HepG2 (cell line): ENCODE measurements around the gene GRK5. TPM values are rescaled to one million over a fixed set of nuclear protein-coding genes. Genes with fewer than 3 reads are reported as not detected.

Experiments used
- ATAC-seq: fragments of 200-7000 bp; cut with Tn5 transposase; 3 replicates; pipeline ENCODE4 v1.9.1; 2020; ENCODE audit warnings: mild to moderate bottlenecking, moderate library complexity
- BruUV-seq: library from RNA; stranded (reverse); fragments of 400-500 nt; replicated peaks from 2 replicates; lab custom pipeline; 2021; lab: Mats Ljungman, UMichigan
- CTCF ChIA-PET: fragments of 300-600 bp; formaldehyde crosslinking; extraction: SDS; loops from one replicate; lab custom pipeline; 2021; ENCODE audit warnings: low total read pairs, inconsistent platforms, low intra/inter-chr PET ratio; lab: Yijun Ruan, JAX
- POLR2A ChIA-PET: fragments of 350-600 bp; sonication (Branson Sonifier 250); formaldehyde crosslinking; loops from one replicate; lab custom pipeline; 2020; ENCODE audit warnings: antibody characterized with exemption, inconsistent platforms; lab: Yijun Ruan, JAX
- DNase-seq: peaks from one replicate; pipeline ENCODE4 v3.0.0-alpha.2; 2015; ENCODE audit warnings: low spot score
- FAIRE-seq: peaks from 3 replicates; lab custom pipeline; 2011; peaks lifted over from hg19 to GRCh38; lab: Jason Lieb, UNC
- H2AFZ ChIP-seq: one replicate; pipeline ENCODE4 v1.6.1; 2011; ENCODE audit warnings: low read length, inconsistent platforms
- H3K27ac ChIP-seq: fragments of 300-600 bp; 3 replicates; pipeline ENCODE4 v1.8.0; 2011; ENCODE audit warnings: mixed run types, mild to moderate bottlenecking, mixed read lengths, low read length, inconsistent platforms; ENCODE audit not compliant: insufficient read depth; ENCODE audit errors: extremely low read length
- H3K27me3 ChIP-seq, 2 experiments: fragments of 200-600 bp in 1 of 2; 2 replicates in 1 of 2; 3 replicates in 1 of 2; pipeline versions ENCODE4 v1.6.0 to v1.8.0; 2011; ENCODE audit warnings: low read length in 2 of 2, mild to moderate bottlenecking in 2 of 2, moderate library complexity in 2 of 2, inconsistent platforms in 1 of 2; ENCODE audit not compliant: insufficient read depth in 2 of 2, control insufficient read depth in 1 of 2
- H3K36me3 ChIP-seq, 2 experiments: fragments of 200-600 bp in 1 of 2; replicated peaks in 1 of 2; 2 replicates in 1 of 2; 3 replicates in 1 of 2; pipeline versions ENCODE4 v1.5.1 to v1.8.0; 2011; ENCODE audit warnings: low read length in 2 of 2, inconsistent platforms in 1 of 2; ENCODE audit not compliant: insufficient read depth in 2 of 2, control insufficient read depth in 1 of 2
- H3K4me1 ChIP-seq: 2 replicates; pipeline ENCODE4 v1.5.1; 2012; ENCODE audit warnings: low read length, inconsistent platforms; ENCODE audit not compliant: insufficient read depth
- H3K4me2 ChIP-seq: 2 replicates; pipeline ENCODE4 v1.6.0; 2011; ENCODE audit warnings: low read depth, low read length, inconsistent platforms
- H3K4me3 ChIP-seq, 3 experiments: fragments of 200-600 bp in 1 of 3; sonication (generic), shearing (Covaris generic) in 1 of 3; replicated peaks in 1 of 3; 2 replicates each; pipeline ENCODE4 v1.5.1; 2011 to 2016; ENCODE audit warnings: low read length in 3 of 3, inconsistent platforms in 2 of 3, low read depth in 2 of 3, mild to moderate bottlenecking in 2 of 3, control low read depth in 1 of 3, mixed read lengths in 1 of 3; ENCODE audit not compliant: insufficient read depth in 1 of 3
- H3K79me2 ChIP-seq: one replicate; pipeline ENCODE4 v1.6.1; 2011; ENCODE audit warnings: low read length, inconsistent platforms; ENCODE audit not compliant: insufficient read depth
- H3K9ac ChIP-seq: 2 replicates; pipeline ENCODE4 v1.6.0; 2011; ENCODE audit warnings: mild to moderate bottlenecking, low read depth, low read length, inconsistent platforms; ENCODE audit not compliant: insufficient read depth
- H3K9me3 ChIP-seq: 2 replicates; pipeline ENCODE4 v1.5.1; 2012; ENCODE audit warnings: mild to moderate bottlenecking, low read length
- H4K20me1 ChIP-seq: 2 replicates; pipeline ENCODE4 v1.6.0; 2011; ENCODE audit warnings: inconsistent platforms, mild to moderate bottlenecking, low read length, moderate library complexity; ENCODE audit not compliant: insufficient read depth
- DNMT3B ChIP-seq: conservative IDR thresholded peaks from 2 replicates; pipeline ENCODE4 v1.6.1; 2016; ENCODE audit warnings: missing biosample characterization, control low read depth
- GTF3A ChIP-seq: sonication (generic); formaldehyde crosslinking; conservative IDR thresholded peaks from 2 replicates; pipeline ENCODE4 v1.4.0; 2020; ENCODE audit warnings: mild to moderate bottlenecking, missing genetic modification reagents
- ISX ChIP-seq: sonication (generic); formaldehyde crosslinking; conservative IDR thresholded peaks from 2 replicates; pipeline ENCODE4 v1.5.0; 2020; ENCODE audit warnings: missing genetic modification reagents
- RERE ChIP-seq: IDR thresholded peaks from 2 replicates; pipeline ENCODE4 v1.6.1; 2016; ENCODE audit warnings: low read depth, missing genetic modification reagents, missing compliant biosample characterization
- TFAP4 ChIP-seq: sonication (generic); IDR thresholded peaks from 2 replicates; pipeline ENCODE4 v1.6.1; 2016; ENCODE audit warnings: low read depth, borderline replicate concordance
- ZNF556 ChIP-seq: sonication (generic); formaldehyde crosslinking; IDR thresholded peaks from 2 replicates; pipeline ENCODE4 v1.4.0; 2020; ENCODE audit warnings: mild to moderate bottlenecking, missing genetic modification reagents, borderline replicate concordance
- ZNF558 ChIP-seq: sonication (generic); formaldehyde crosslinking; IDR thresholded peaks from 2 replicates; pipeline ENCODE4 v1.9.0; 2022; ENCODE audit warnings: mild to moderate bottlenecking, missing genetic modification reagents, borderline replicate concordance
- ZNF660 ChIP-seq: sonication (generic); formaldehyde crosslinking; IDR thresholded peaks from 2 replicates; pipeline ENCODE4 v1.5.1; 2020; ENCODE audit warnings: mild to moderate bottlenecking, low read depth, missing genetic modification reagents, borderline replicate concordance
- ZNF687 ChIP-seq: sonication (generic); formaldehyde crosslinking; IDR thresholded peaks from 2 replicates; pipeline ENCODE4 v1.5.1; 2020; ENCODE audit warnings: mild to moderate bottlenecking, missing genetic modification reagents, moderate library complexity
- ZNF724P ChIP-seq: sonication (generic); formaldehyde crosslinking; IDR thresholded peaks from 2 replicates; pipeline ENCODE4 v1.8.0; 2022; ENCODE audit warnings: missing genetic modification reagents, borderline replicate concordance
- ZNF777 ChIP-seq: sonication (generic); formaldehyde crosslinking; IDR thresholded peaks from 2 replicates; pipeline ENCODE4 v1.4.0; 2020; ENCODE audit warnings: missing genetic modification reagents
- ZNF784 ChIP-seq: sonication (generic); formaldehyde crosslinking; IDR thresholded peaks from 2 replicates; pipeline ENCODE4 v1.5.1; 2020; ENCODE audit warnings: missing genetic modification reagents, mild to moderate bottlenecking, borderline replicate concordance
- WGBS: methylation state at CpG from one replicate; pipeline ENCODE4 v1.1.6; 2017; ENCODE audit warnings: low lambda C conversion rate; 5-methylcytosine and 5-hydroxymethylcytosine counted together
- in situ Hi-C: cut with HindIII; loops from 2 replicates; pipeline ENCODE4 v1.10.0; 2017; ENCODE audit warnings: low pct_unique_long_range_greater_than_20kb; ENCODE audit not compliant: extremely low pct_ligation_motif_present
- intact Hi-C: fragments of 100-400 bp; cut with micrococcal nuclease; formaldehyde crosslinking; loops from one replicate; pipeline ENCODE4 v1.10.0; 2022; ENCODE audit not compliant: unreplicated experiment
- polyA plus RNA-seq, 8 experiments: library from polyadenylated mRNA; depleted of rRNA in 3 of 8; stranded (reverse) in 7 of 8; unstranded in 1 of 8; fragments of >200 nt; fragmentation: Illumina TruSeq in 4 of 8; extraction: Trizol in 4 of 8; gene quantifications; 2 replicates each; pipeline versions ENCODE4 v1.2.1 to v1.2.3, GENCODE V29; 2011 to 2016; ENCODE audit warnings: low read depth in 4 of 8, missing spikeins in 1 of 8, mixed read lengths in 1 of 8; ENCODE audit not compliant: insufficient read depth in 1 of 8
- total RNA-seq, 5 experiments: library from RNA; depleted of rRNA; stranded (reverse); fragments of >200 nt; fragmentation: Illumina TruSeq; extraction: Trizol; gene quantifications; 2 replicates each; pipeline ENCODE4 v1.2.3, GENCODE V29; 2016; ENCODE audit warnings: low read depth in 1 of 5

The GRK5 gene
- total and polyA plus RNA-seq, 2 of the 13 experiments (the other 11 are each of a cell fraction or from before 2014, with no cell fraction given) = 10.4 to 12.6 TPM

GRCh38 chr10:119270762-119271366, 63.5 kb downstream of the GRK5 start:
- CTCF ChIA-PET = interaction anchor here (0.7 to 1.5 kb wide), 2 partner anchors 51 to 64 kb away, joined by 3 to 6 read pairs; no protein-coding TSS in a partner anchor
- intact Hi-C loops = loop anchor here (1.0 to 2.0 kb wide), 4 partner anchors 18 to 62 kb away; no protein-coding TSS in a partner anchor
- H2AFZ ChIP-seq = no peak overlapping the region
- FAIRE-seq (no peak), DNase-seq (peak; percentile 75), ATAC-seq (peak; percentile 89)
- no peaks in the 10 kb centered on the region for H4K20me1 ChIP-seq
- H3K27me3 ChIP-seq = no peaks in the 10 kb centered on the region
- peak overlapping the region; percentile 60 for H3K9ac ChIP-seq
- H3K27ac ChIP-seq = peak overlapping the region; percentile 83
- H3K4me3 ChIP-seq = peak overlapping the region; percentile 12 to 52 (median 34); a peak in 5 of 6 replicates
- peak overlapping the region; percentile 81 for H3K4me2 ChIP-seq
- WGBS = 2% methylated on average over 17 of the region's 18 CpGs
- H3K9me3 ChIP-seq = no peaks in the 10 kb centered on the region
- no peaks in the 10 kb centered on the region for H3K36me3 ChIP-seq
- POLR2A ChIA-PET = interaction anchor here (0.7 to 7.3 kb wide), 28 partner anchors 8 to 242 kb away, joined by 3 to 168 read pairs (median 4); partner anchors contain the start of genes DENND10 and GRK5
- in situ Hi-C loops = no loop called here
- H3K4me1 ChIP-seq = peaks cover 63% of the 10 kb centered on the region
- H3K79me2 ChIP-seq = peaks cover 13% of the 10 kb centered on the region
- no TSS peak for BruUV-seq
- TF ChIP-seq ZNF558 (CRISPR knock-in tag) (no peak), ZNF556 (CRISPR knock-in tag) (no peak), DNMT3B (CRISPR knock-in tag) (no peak), GTF3A (CRISPR knock-in tag) (no peak), TFAP4 (peak; percentile 26; the same call in 1 of the 2 replicates), RERE (CRISPR knock-in tag) (no peak), ISX (CRISPR knock-in tag) (no peak), ZNF777 (CRISPR knock-in tag) (no peak), ZNF784 (CRISPR knock-in tag) (no peak), ZNF660 (no peak), ZNF687 (CRISPR knock-in tag) (peak; percentile 97), ZNF724P (CRISPR knock-in tag) (no peak)
